H7 (cell line): ENCODE measurements around the gene TMEM181. TPM values are rescaled to one million over a fixed set of nuclear protein-coding genes. Genes with fewer than 3 reads are reported as not detected.
A peak's percentile ranks its signal among the peaks of the same experiment; 100 is the strongest.

ENCODE experiments used
- DNase-seq: peaks from one replicate; pipeline ENCODE4 v3.0.0; 2012
- H3K27me3 ChIP-seq: 2 replicates; pipeline ENCODE4 v1.6.0; 2011; ENCODE audit warnings: mild to moderate bottlenecking, low read length; ENCODE audit not compliant: control insufficient read depth, insufficient read depth
- H3K36me3 ChIP-seq: replicated peaks from 2 replicates; pipeline ENCODE4 v1.5.1; 2011; ENCODE audit warnings: low read length; ENCODE audit not compliant: control insufficient read depth, insufficient read depth
- H3K4me3 ChIP-seq: 2 replicates; pipeline ENCODE4 v1.5.1; 2011; ENCODE audit warnings: low read depth, mild to moderate bottlenecking, control low read depth, low read length, moderate library complexity; ENCODE audit not compliant: insufficient read depth
- total RNA-seq: library from RNA; depleted of rRNA; stranded (reverse); fragments of >200 nt; shearing (Covaris generic); gene quantifications from 2 replicates; pipeline ENCODE4 v1.2.3, GENCODE V29; 2014

The TMEM181 gene
- total RNA-seq, 1 experiment from 2014 or later = 14.5 TPM

DNA sequence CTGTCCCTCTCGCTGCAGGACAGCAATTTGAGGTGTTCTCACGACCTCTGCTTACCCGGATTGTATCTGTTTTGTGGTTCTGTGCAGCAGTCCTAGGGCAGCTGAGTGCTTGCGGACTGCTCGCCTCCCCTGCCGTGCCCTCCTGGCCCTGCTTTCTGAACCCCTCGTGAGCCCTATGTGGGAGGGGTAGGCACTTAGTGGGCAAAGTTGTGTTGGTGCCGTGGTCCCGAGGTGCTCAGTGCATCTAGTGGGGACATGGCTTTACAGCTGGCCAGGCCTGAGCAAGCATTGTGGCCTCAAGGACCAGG, 5.2 kb downstream of the TMEM181 start:
- no peak for DNase-seq
- H3K36me3 ChIP-seq = no peaks in the 10 kb centered on the region
- H3K27me3 ChIP-seq = no peaks in the 10 kb centered on the region
- H3K4me3 ChIP-seq = no peak overlapping the region

DNA sequence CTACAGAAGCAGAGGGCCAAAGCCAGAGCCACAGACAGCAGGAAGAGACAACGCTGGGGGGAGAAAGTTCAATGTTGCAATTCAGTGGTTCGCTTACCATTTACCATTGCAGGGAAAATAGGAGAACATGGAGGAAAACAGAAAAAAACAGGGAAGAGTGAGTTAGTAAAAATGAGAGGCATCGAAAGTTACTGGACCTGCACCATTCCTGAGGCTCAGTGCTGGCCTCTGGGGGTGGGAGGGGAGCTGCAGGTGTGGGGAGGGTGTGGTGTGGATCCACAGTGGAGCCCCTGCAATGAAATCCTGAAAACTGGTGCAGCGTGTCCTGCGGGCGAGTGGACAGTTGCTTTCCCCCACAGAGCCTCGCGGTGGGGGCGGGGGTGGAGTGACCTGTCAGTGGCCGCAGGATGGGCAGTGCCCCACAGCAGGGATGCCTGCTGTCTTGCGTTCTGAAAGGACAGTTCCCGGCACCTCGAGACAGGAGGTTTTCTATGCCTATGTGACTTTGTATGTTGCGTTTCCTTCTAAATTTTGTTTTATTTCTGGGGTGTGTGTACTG, 5.7 kb downstream of the TMEM181 start:
- no peaks in the 10 kb centered on the region for H3K36me3 ChIP-seq
- H3K27me3 ChIP-seq = no peaks in the 10 kb centered on the region
- H3K4me3 ChIP-seq = no peak overlapping the region
- no peak for DNase-seq

DNA sequence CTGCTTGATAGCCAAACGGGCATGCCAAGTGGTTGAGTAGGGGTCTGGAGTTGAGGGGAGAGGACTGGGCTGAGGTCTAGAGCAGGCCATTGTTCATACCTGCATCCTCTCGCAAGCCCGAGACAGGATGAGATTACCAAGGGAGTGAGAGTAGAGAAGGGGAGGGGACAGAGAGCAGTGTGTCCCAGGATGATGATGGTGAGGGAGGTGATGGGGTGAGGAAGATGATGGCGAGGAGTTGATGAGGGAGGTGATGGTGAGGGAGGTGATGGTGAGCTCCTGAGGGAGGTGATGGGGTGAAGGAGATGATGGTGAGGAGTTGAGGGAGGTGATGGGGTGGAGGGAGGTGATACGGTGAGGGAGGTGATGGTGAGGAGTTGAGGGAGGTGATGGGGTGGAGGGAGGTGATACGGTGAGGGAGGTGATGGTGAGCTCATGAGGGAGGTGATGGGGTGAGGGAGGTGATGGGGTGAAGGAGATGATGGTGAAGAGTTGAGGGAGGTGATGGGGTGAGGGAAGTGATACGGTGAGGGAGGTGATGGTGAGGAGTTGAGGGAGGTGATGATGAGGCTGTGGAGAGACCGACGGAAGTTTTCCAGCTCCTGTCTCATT, 6.4 kb downstream of the TMEM181 start:
- Histone ChIP-seq H3K36me3 (no peaks in the 10 kb centered on the region), H3K4me3 (no peak overlapping the region), H3K27me3 (no peaks in the 10 kb centered on the region)
- no peak for DNase-seq

DNA sequence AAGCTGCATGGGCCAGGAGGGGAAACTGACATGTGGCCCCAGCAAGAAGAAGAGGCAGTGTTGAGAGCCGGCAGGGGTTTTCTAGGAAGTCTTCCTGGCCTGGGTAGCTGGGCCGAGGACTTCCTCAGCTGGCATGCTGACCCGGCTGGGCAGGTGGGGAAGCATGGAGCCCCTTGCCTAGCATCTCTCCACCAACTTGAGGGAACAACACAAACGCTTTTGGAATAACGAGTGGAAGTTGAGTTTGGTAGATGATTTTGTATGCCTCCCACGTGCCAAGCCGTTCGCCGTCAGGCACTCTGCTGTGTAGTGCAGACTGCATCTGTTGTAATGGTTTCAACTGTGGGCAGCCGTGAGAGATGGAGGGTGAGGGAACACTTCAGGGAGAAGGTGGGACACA, 7.3 kb downstream of the TMEM181 start:
- H3K36me3 ChIP-seq = no peaks in the 10 kb centered on the region; the same call in 1 of the 2 replicates
- no peaks in the 10 kb centered on the region for H3K27me3 ChIP-seq
- no peak overlapping the region for H3K4me3 ChIP-seq
- no peak for DNase-seq

DNA sequence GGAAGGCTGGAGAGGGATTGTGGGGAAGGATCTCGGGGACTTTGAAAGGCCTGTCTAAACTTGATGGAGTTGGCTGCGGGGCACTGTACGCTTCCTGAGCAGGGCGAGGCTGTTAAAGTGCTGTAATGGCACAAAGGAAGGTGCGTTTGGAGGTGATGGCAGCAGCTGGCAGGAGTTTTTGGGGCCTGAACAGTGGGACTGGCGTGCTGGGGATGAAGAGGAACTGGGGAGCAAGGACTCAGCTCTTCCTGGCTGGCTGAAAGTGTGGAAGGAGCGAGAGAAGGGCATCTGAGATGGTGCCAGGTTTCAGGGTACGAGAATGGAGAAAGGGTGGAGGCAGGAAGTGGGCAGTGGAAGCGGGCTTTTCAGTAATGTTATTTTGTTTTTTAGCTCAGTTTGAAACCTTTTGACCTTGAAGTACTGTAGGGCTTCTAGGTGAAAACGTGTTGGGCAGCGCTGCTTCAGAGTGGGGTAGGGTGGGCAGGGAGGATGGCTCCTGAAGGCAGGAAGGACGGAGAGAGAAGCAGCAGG, 8.0 kb downstream of the TMEM181 start:
- H3K36me3 ChIP-seq = no peaks in the 10 kb centered on the region; the same call in 1 of the 2 replicates
- no peaks in the 10 kb centered on the region for H3K27me3 ChIP-seq
- H3K4me3 ChIP-seq = no peak overlapping the region
- DNase-seq = no peak

DNA sequence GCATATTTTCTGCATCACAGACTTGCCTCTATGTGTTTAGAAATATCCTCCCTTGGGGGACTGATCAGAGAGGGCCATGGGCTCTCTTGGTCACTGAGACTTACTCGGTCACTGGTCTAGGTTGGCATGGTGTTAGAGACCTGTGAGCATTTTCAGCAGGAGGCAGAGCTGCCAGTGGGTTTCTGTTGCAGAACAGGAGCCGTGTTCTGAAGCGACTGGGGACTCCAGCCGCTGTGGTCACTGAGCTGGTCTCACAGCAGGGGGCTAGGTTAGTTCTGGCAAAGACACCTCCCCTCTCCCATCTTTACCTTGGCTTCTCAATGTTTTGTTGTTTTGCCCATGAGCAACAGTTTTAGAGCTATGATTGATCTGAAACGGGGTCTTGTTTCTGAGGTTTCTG, 8.7 kb downstream of the TMEM181 start:
- H3K27me3 ChIP-seq = no peaks in the 10 kb centered on the region
- H3K4me3 ChIP-seq = no peak overlapping the region
- peak; percentile 71 for DNase-seq
- H3K36me3 ChIP-seq = no peaks in the 10 kb centered on the region; the same call in 1 of the 2 replicates

DNA sequence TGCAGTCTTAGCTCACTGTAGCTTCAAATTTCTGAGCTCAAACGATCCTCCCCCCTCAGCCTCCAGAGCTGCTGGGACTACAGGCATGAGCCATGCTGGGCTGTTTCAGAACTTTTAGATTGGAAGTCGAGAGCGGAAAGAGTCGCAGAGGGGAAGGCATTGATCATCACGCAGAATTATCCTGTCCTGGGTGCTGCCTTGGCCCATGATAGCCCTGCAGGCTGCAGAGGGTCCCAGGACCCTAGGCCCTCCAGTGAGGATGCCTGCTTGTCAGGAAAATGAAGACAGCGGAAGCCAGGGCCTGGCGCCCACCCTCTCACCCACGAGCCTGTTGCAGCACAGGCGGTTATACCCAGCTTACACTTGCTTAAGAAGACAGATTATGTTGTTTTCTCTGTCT, 9.1 kb downstream of the TMEM181 start:
- no peaks in the 10 kb centered on the region for H3K27me3 ChIP-seq
- H3K36me3 ChIP-seq = no peaks in the 10 kb centered on the region; the same call in 1 of the 2 replicates
- DNase-seq = no peak
- no peak overlapping the region for H3K4me3 ChIP-seq

DNA sequence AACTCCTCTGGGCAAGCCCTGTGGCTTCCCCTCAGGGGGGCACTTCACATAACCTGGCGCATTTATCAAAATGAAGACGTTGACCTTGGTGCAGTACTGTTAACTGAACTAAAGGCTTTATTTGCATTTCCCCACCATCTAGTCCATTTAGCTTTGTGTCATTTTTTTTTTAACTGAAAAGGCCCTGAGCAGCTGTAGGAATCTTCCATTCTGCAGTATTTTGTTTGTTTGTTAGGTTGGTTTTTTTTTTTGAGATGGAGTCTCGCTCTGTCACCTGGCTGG, 10.7 kb downstream of the TMEM181 start:
- no peak overlapping the region for H3K4me3 ChIP-seq
- no peaks in the 10 kb centered on the region; the same call in 1 of the 2 replicates for H3K36me3 ChIP-seq
- no peak for DNase-seq
- no peaks in the 10 kb centered on the region for H3K27me3 ChIP-seq

DNA sequence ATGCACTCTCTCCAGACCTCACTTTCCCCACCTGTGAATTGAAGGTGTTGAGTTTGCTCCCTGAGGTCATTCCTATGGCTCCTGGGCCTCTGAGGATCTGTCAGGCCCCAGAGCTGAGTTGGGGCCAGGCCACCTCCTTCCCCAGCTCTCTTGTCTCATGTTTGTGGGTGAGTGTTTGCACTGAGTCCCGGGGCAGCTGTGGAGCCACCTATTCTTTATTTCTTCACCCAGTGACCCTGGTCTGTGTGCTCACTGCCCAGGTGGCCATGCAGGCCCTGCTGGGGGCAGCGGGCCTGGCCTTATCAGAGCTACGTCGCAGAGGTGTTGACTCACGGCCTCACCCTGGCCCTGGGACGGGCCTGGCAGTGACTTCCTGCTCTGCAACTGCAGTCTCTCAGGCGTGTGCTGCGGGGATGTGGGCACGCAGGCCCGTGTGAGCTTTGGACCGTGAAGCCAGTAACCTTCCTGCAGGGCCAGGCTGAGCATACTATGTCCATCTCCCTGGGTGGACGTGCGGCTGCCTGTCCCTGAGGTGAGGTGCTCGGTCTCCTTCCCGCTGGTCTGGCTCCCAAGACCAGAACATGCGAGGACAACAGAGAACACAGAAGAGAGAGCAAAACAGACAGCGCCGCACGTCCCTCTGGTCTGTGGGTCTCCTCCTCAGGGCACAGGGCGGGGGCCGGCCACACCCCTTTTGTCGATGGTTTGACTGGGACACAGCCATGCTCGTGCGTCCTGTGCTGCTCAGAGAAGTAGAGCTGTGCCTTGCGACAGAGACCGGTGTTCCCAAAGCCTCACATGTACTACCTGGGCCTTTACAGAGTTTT, 12.1 kb downstream of the TMEM181 start:
- H3K4me3 ChIP-seq = no peak overlapping the region
- H3K27me3 ChIP-seq = no peaks in the 10 kb centered on the region
- DNase-seq = no peak
- no peaks in the 10 kb centered on the region; the same call in none of the 2 replicates for H3K36me3 ChIP-seq

DNA sequence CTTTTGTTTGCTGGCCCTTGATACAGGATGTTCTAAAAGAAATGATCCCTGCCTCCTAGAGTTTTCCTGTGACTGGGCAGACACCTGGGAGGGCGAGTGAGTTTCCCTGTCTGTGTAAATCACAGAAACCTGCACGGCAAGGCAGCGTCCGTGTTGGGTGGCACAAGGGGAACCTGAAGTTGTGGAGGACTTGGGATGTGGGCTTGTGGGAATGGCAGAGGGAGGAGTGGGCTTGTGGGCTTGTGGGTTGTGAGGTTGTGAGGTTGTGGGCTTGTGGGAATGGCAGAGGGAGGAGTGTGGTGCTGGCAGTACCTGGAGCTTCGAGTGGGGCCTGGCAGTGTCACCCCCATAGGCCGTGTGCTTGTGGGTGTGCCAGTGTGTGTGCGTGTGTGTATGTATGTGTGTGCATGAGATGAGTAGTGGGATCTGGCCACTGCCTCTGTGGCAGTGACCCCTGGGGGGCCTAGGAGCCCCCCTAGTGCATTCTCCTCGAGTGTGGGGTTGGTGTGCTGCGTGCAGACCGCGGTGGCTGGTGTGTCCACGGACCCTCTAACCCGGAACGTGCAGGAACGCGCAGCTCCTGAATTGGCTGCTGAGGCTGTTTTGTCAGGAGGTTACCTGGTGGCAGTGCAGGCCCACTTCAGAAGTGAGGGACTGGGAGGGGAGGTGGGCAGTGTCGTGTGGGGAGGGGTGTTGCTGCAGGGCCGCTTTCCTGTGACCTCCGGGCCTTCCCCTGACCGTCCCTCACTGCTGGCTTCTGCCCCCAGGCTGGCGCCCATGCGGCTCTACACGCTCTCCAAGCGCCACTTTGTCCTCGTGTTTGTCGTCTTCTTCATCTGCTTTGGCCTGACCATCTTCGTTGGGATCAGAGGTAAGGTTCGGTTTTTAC, 13.0 kb downstream of the TMEM181 start:
- no peaks in the 10 kb centered on the region for H3K27me3 ChIP-seq
- DNase-seq = no peak
- H3K4me3 ChIP-seq = no peak overlapping the region
- H3K36me3 ChIP-seq = no peaks in the 10 kb centered on the region; the same call in none of the 2 replicates

DNA sequence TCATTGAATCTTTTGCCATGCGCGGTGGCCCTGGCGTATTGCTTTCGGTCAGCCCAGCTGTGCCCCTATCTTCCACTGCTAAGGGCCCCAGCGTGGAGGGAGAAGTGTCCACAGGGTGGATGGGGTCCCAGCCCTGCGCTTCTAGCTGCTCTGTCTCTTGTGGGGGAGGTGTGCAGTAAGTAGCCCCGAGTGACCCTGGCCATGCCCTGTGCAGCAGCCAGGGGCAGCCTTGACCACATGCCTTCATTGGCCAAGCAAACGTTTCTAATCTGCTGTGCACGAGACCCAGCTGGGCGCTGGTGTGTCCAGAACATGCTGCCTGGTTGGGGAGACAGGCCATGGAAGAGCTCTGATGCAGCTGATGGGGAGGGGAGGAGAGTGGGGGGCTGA, 13.6 kb downstream of the TMEM181 start:
- no peak for DNase-seq
- Histone ChIP-seq H3K4me3 (no peak overlapping the region), H3K36me3 (no peaks in the 10 kb centered on the region; the same call in none of the 2 replicates), H3K27me3 (no peaks in the 10 kb centered on the region)

DNA sequence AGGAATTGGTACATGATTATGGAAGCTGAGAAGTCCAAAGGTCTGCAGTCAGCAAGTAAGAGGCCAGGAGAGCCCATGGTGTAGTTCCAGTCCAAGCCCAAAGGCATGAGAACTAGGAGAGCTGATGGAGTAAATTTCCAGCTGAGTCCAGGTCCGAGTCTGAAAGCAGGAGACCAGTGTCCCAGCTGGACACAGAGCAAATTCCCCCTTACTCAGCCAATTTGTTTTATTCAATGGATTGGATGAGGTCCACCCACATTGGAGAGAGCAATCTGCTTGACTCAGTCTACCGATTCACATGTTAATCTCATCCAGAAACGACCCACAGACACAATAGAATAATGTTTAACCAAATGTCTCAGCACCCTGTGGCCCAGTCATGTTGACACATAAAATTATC, 14.9 kb downstream of the TMEM181 start:
- no peak overlapping the region for H3K4me3 ChIP-seq
- no peak for DNase-seq
- H3K36me3 ChIP-seq = no peaks in the 10 kb centered on the region; the same call in none of the 2 replicates
- no peaks in the 10 kb centered on the region for H3K27me3 ChIP-seq

DNA sequence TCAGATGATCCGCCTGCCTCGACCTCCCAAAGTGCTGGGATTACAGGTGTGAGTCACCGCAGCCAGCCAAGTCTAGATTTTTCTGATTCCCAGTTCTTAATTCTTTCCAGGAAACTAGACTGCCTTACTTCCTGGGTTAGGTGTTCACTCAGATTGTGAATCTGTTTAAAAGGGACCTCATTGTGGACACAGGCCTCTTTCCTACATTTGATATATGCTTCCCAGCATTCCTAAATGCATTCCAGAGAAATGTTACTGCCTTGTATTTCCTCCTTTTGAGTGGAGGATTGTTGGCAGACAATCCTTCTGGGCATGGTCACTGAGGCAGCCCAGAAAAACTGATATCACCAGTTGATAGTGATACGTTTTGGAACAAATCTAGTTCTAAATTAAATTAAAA, 15.7 kb downstream of the TMEM181 start:
- H3K36me3 ChIP-seq = no peaks in the 10 kb centered on the region; the same call in none of the 2 replicates
- H3K27me3 ChIP-seq = no peaks in the 10 kb centered on the region
- no peak overlapping the region for H3K4me3 ChIP-seq
- DNase-seq = no peak

DNA sequence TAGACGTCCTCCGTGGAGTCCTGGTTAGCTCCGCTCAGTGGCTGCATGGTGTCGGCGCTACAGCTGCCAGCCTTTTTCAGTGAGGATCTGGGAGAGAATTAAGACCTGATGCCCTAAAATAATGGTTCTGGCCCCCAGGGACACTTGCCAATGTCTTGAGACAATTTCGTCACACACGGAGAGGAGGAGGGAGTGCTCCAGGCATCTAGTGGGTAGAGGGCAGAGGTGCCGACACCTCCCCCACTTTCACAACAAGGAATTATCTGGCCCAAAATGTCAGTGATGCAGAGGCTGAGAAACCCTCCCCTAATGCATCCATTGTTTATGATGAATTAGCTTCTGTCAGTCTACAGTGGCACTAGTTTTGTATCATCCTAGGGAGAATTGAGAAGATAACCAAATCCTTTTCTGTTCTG, 24.4 kb downstream of the TMEM181 start:
- H3K27me3 ChIP-seq = no peaks in the 10 kb centered on the region
- DNase-seq = no peak
- no peak overlapping the region for H3K4me3 ChIP-seq
- H3K36me3 ChIP-seq = peaks cover 23% of the 10 kb centered on the region
